ENCODE measurements around the gene TENM4. TPM values are rescaled to one million over a fixed set of nuclear protein-coding genes. Genes with fewer than 3 reads are reported as not detected.

The TENM4 gene
- total and polyA plus RNA-seq, 10 of the 15 experiments (the other 5 are each of a cell fraction or from before 2014, with no cell fraction given): 0.03 to 0.12 (median 0.06) TPM; not detected in 7

GRCh38 chr11:78717041-78717440, 723.8 kb downstream of the TENM4 start:
- no peaks in the 10 kb centered on the region for H3K9me3 ChIP-seq (replicated peaks; ENCODE audit: control insufficient read depth, insufficient read depth, low read length)
- in situ Hi-C loops (cut with MboI) (no loop called here), intact Hi-C loops (cut with micrococcal nuclease; ENCODE audit: unreplicated experiment) (no loop called here)
- H4K20me1 ChIP-seq (ENCODE audit: control insufficient read depth, insufficient read depth): no peaks in the 10 kb centered on the region
- RAD21 ChIA-PET (ENCODE audit: unreplicated experiment): interaction anchor here (1.4 kb wide), 1 partner anchor 72 kb away, joined by 3 read pairs; no protein-coding TSS in a partner anchor
- no peaks in the 10 kb centered on the region for H3K36me3 ChIP-seq (ENCODE audit: control insufficient read depth in 2 of 2, insufficient read depth in 2 of 2, low read length in 1 of 2)
- H3K27ac ChIP-seq (ENCODE audit: control insufficient read depth, insufficient read depth): no peak overlapping the region
- no peak overlapping the region for H3K4me3 ChIP-seq
- SMC1A ChIA-PET (ENCODE audit: uncharacterized antibody, unreplicated experiment): interaction anchor here (7.2 kb wide), 1 partner anchor 71 kb away, joined by 55 read pairs; no protein-coding TSS in a partner anchor
- CTCF ChIA-PET: interaction anchor here (0.7 to 7.2 kb wide), 9 partner anchors 8 to 383 kb away, joined by 3 to 172 read pairs (median 7); no protein-coding TSS in a partner anchor
- TF ChIP-seq ASH2L (IDR thresholded peaks at IDR 0.05; ENCODE audit: borderline replicate concordance, low read depth) (no peak), BCL11A (IDR thresholded peaks at IDR 0.05; ENCODE audit: low read depth, low read length) (no peak), ZNF207 (IDR thresholded peaks at IDR 0.05; ENCODE audit: borderline replicate concordance) (no peak), EED (IDR thresholded peaks at IDR 0.05; ENCODE audit: low read depth) (no peak), EZH2 (IDR thresholded peaks at IDR 0.05; ENCODE audit: borderline replicate concordance, control insufficient read depth, low read depth, low read length) (no peak), TCF7 (IDR thresholded peaks at IDR 0.05; ENCODE audit: borderline replicate concordance) (no peak), RAD21 (IDR thresholded peaks at IDR 0.05; ENCODE audit: insufficient read depth, low read depth, low read length) (no peak), HCFC1 (IDR thresholded peaks at IDR 0.05; ENCODE audit: low read length) (no peak), HDAC2 (IDR thresholded peaks at IDR 0.05) (no peak), IRF3 (IDR thresholded peaks at IDR 0.05) (no peak), SREBF2 (IDR thresholded peaks at IDR 0.05; ENCODE audit: low read length) (no peak), SP1 (IDR thresholded peaks at IDR 0.05; ENCODE audit: low read depth, low read length) (no peak), IRF4 (IDR thresholded peaks at IDR 0.05; ENCODE audit: low read depth, low read length) (no peak), ZZZ3 (IDR thresholded peaks at IDR 0.05; ENCODE audit: control insufficient read depth, insufficient read length, low read depth) (no peak), CBX3 (IDR thresholded peaks at IDR 0.05; ENCODE audit: borderline replicate concordance, low read depth) (no peak)
- no peak overlapping the region for H3K9ac ChIP-seq (ENCODE audit: control insufficient read depth, insufficient read depth, low read length)
- FAIRE-seq (no peak), ATAC-seq (no peak), DNase-seq (ENCODE audit: low read depth, low spot score) (no peak)
- no peaks in the 10 kb centered on the region for H3K79me2 ChIP-seq (ENCODE audit: control insufficient read depth, insufficient read depth, low read length)
- no peak overlapping the region for H2AFZ ChIP-seq (ENCODE audit: control insufficient read depth, low read depth, low read length)
- H3K27me3 ChIP-seq (replicated peaks in 1 of 2; ENCODE audit: control insufficient read depth in 2 of 2, insufficient read depth in 2 of 2, low read length in 1 of 2): peaks cover 0 to 1% of the 10 kb centered on the region in 2 experiments; a peak in 1 of 4 replicates
- H3K4me2 ChIP-seq (ENCODE audit: control insufficient read depth, insufficient read depth): no peak overlapping the region
- POLR2A ChIA-PET: no interaction called here
- no TSS peak for BruUV-seq (replicated peaks)
- H3K4me1 ChIP-seq (ENCODE audit: control insufficient read depth, insufficient read depth, low read length): no peaks in the 10 kb centered on the region
